ENCODE results near the gene EEIG1.

Gene EEIG1

GRCh38 chr9:128001151-128001778 lies 20.5 kb upstream of the EEIG1 start:
- TF ChIP-seq CTCF (IDR thresholded peaks at IDR 0.05; ENCODE audit: low read depth, low read length, missing control alignments): no peak
- DNase-seq (ENCODE audit: extremely low read depth, low read depth): no peak
- H3K4me3 ChIP-seq (replicated peaks; ENCODE audit: low read depth, low read length): no peak overlapping the region

DNA sequence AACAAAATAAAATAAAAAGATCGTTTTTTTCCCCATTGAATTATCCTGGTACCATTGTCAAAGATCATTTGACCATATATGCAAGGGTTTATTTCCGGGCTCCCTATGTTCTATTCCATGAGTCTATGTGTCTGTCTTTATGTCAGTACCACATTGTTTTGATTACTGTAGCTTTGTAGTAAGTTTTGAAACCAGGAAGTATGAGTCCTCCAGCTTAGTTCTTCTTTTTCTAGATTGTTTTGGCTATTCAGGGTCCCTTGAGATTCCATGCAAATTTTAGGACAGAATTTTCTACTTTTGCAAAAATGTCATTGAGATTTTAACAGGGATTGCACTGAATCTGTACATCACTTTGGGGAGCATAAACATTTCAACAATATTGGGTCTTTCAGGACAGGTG lies 18.7 kb upstream of the EEIG1 start:
- no peak overlapping the region for H3K4me3 ChIP-seq (replicated peaks; ENCODE audit: low read depth, low read length)
- no peak for TF ChIP-seq CTCF (IDR thresholded peaks at IDR 0.05; ENCODE audit: low read depth, low read length, missing control alignments)
- no peak for DNase-seq (ENCODE audit: extremely low read depth, low read depth)

- DNase-seq (ENCODE audit: extremely low read depth, low read depth): no peak
- no peak overlapping the region for H3K4me3 ChIP-seq (replicated peaks; ENCODE audit: low read depth, low read length)
- no peak for TF ChIP-seq CTCF (IDR thresholded peaks at IDR 0.05; ENCODE audit: low read depth, low read length, missing control alignments)
Measured at GRCh38 chr9:127993721-127994120, 12.9 kb upstream of the EEIG1 start.

- TF ChIP-seq CTCF (IDR thresholded peaks at IDR 0.05; ENCODE audit: low read depth, low read length, missing control alignments): no peak
- no peak overlapping the region for H3K4me3 ChIP-seq (replicated peaks; ENCODE audit: low read depth, low read length)
- DNase-seq (ENCODE audit: extremely low read depth, low read depth): no peak
Measured at GRCh38 chr9:127991757-127992274, 11.0 kb upstream of the EEIG1 start.

- TF ChIP-seq CTCF (IDR thresholded peaks at IDR 0.05; ENCODE audit: low read depth, low read length, missing control alignments): no peak
- no peak for DNase-seq (ENCODE audit: extremely low read depth, low read depth)
- H3K4me3 ChIP-seq (replicated peaks; ENCODE audit: low read depth, low read length): no peak overlapping the region
Measured at GRCh38 chr9:127991017-127991756, 10.4 kb upstream of the EEIG1 start.

DNA sequence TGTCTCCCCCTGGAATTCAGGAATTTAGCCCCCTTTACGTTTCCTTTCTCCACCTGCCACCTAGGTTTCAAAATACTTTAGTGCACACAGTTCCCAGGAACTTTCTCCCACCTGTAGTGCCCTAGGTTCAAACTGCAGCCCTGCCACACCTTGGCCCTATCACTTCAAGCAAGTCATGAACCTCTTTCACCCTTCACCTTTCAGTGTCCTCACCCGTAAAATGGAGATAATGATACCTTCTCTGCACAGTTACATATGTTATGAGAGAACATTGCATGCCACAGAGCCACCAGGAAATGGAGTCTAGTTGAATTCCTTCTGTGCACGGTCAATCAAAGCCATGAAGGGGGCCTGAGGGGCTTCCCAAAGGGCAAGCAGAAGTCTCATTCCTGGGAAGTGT lies 9.8 kb upstream of the EEIG1 start:
- no peak for TF ChIP-seq CTCF (IDR thresholded peaks at IDR 0.05; ENCODE audit: low read depth, low read length, missing control alignments)
- no peak for DNase-seq (ENCODE audit: extremely low read depth, low read depth)
- H3K4me3 ChIP-seq (replicated peaks; ENCODE audit: low read depth, low read length): no peak overlapping the region

All from HFF-Myc (cell line).